Thyroid gland (tissue), 4 donors: ENCODE measurements around the gene PTPRN2.

ENCODE experiments used
- POLR2A ChIP-seq, 2 donors: fragments of 450-650 bp; IDR thresholded peaks; one replicate each; pipeline ENCODE4 v1.6.1; 2017; ENCODE audit warnings: antibody characterized with exemption in 2 of 2, mild to moderate bottlenecking in 2 of 2, moderate library complexity in 1 of 2
- TF ChIP-seq, protein P1 (sequence below), 6 experiments: fragments of 200-600 bp in 3 of 6; fragments of 450-650 bp in 3 of 6; sonication (generic) in 3 of 6; IDR thresholded peaks; one replicate each; pipeline ENCODE4 v1.5.1; 2016 to 2019; ENCODE audit warnings: antibody characterized with exemption in 6 of 6, mild to moderate bottlenecking in 2 of 6, inconsistent platforms in 1 of 6, moderate library complexity in 1 of 6

DNA sequence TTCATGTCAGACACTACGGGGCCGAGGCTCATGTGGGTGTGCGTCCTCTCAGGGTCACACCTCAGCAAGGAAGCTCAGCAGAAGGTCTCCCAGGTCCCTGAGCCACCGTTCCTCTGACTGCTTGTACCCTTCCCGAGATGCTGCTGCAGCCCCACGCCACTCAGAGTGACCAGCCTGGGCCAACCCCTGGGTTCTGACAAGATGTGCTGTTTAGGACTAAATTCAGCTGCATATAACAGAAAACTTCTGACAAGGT, 738.4 kb downstream of the PTPRN2 start:
- no peak for TF ChIP-seq POLR2A (IDR thresholded peaks at IDR 0.05)
- TF ChIP-seq, protein P1, sequence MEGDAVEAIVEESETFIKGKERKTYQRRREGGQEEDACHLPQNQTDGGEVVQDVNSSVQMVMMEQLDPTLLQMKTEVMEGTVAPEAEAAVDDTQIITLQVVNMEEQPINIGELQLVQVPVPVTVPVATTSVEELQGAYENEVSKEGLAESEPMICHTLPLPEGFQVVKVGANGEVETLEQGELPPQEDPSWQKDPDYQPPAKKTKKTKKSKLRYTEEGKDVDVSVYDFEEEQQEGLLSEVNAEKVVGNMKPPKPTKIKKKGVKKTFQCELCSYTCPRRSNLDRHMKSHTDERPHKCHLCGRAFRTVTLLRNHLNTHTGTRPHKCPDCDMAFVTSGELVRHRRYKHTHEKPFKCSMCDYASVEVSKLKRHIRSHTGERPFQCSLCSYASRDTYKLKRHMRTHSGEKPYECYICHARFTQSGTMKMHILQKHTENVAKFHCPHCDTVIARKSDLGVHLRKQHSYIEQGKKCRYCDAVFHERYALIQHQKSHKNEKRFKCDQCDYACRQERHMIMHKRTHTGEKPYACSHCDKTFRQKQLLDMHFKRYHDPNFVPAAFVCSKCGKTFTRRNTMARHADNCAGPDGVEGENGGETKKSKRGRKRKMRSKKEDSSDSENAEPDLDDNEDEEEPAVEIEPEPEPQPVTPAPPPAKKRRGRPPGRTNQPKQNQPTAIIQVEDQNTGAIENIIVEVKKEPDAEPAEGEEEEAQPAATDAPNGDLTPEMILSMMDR (IDR thresholded peaks at IDR 0.05): no peak
